Endothelial cell of umbilical vein (primary cell): ENCODE data around the gene G3BP1. TPM values are rescaled to one million over a fixed set of nuclear protein-coding genes. Genes with fewer than 3 reads are reported as not detected.

Experiments
- BruUV-seq: library from RNA; stranded (reverse); fragments of 400-500 nt; replicated peaks from 2 replicates; lab custom pipeline; 2021; lab: Mats Ljungman, UMichigan
- CTCF ChIA-PET: fragments of 300-600, 350-600 bp; sonication (Branson Sonifier 250); formaldehyde crosslinking; loops from one replicate; lab custom pipeline; 2021; ENCODE audit warnings: antibody characterized with exemption, inconsistent platforms; lab: Charles Lee
- POLR2A ChIA-PET: fragments of 300-600, 350-600 bp; sonication (Branson Sonifier 250); formaldehyde crosslinking; loops from one replicate; lab custom pipeline; 2021; ENCODE audit warnings: antibody characterized with exemption, inconsistent platforms; lab: Charles Lee
- DNase-seq: peaks from one replicate; pipeline ENCODE4 v3.0.0-alpha.2; 2011; ENCODE audit warnings: low read depth, low spot score
- FAIRE-seq: peaks from 2 replicates; lab custom pipeline; 2011; peaks lifted over from hg19 to GRCh38; lab: Jason Lieb, UNC
- H2AFZ ChIP-seq: 2 replicates; pipeline ENCODE4 v1.6.0; 2012; ENCODE audit warnings: low read depth, low read length, control low read depth, inconsistent platforms
- H3K27ac ChIP-seq: 2 replicates; pipeline ENCODE4 v1.5.1; 2011; ENCODE audit warnings: low read depth, mild to moderate bottlenecking, control low read depth, low read length, moderate library complexity; ENCODE audit not compliant: insufficient read depth
- H3K27me3 ChIP-seq, 2 experiments: 2 replicates each; pipeline versions ENCODE4 v1.6.0 to v1.6.1; 2011; ENCODE audit warnings: low read length in 2 of 2, mixed read lengths in 1 of 2; ENCODE audit not compliant: control insufficient read depth in 2 of 2, insufficient read depth in 2 of 2
- H3K36me3 ChIP-seq, 2 experiments: 2 replicates in 1 of 2; 3 replicates in 1 of 2; pipeline ENCODE4 v1.5.1; 2011; ENCODE audit warnings: low read length in 2 of 2, mild to moderate bottlenecking in 1 of 2, moderate library complexity in 1 of 2; ENCODE audit not compliant: control insufficient read depth in 2 of 2, insufficient read depth in 2 of 2; ENCODE audit errors: extremely low read depth in 1 of 2
- H3K4me1 ChIP-seq: 3 replicates; pipeline ENCODE4 v1.5.1; 2011; ENCODE audit warnings: mild to moderate bottlenecking, low read length; ENCODE audit not compliant: control insufficient read depth, insufficient read depth; ENCODE audit errors: extremely low read depth
- H3K4me2 ChIP-seq: 2 replicates; pipeline ENCODE4 v1.6.1; 2011; ENCODE audit warnings: low read length, control low read depth, mixed read lengths; ENCODE audit not compliant: insufficient read depth
- H3K4me3 ChIP-seq, 3 experiments: fragments of 200-600 bp in 1 of 3; sonication (generic), shearing (Covaris generic) in 1 of 3; replicated peaks in 1 of 3; 2 replicates each; pipeline ENCODE4 v1.5.1; 2011 to 2016; ENCODE audit warnings: control low read depth in 3 of 3, low read length in 3 of 3, mild to moderate bottlenecking in 2 of 3, inconsistent platforms in 1 of 3, low read depth in 1 of 3, moderate library complexity in 1 of 3; ENCODE audit not compliant: insufficient read depth in 1 of 3
- H3K79me2 ChIP-seq: 2 replicates; pipeline ENCODE4 v1.6.0; 2012; ENCODE audit warnings: low read length, inconsistent platforms; ENCODE audit not compliant: control insufficient read depth, insufficient read depth
- H3K9ac ChIP-seq: replicated peaks from 2 replicates; pipeline ENCODE3; 2011; ENCODE audit warnings: low read length, control low read depth; ENCODE audit not compliant: insufficient read depth; ENCODE audit errors: extremely low read depth
- H3K9me1 ChIP-seq: replicated peaks from 3 replicates; pipeline ENCODE4 v1.6.0; 2011; ENCODE audit warnings: mild to moderate bottlenecking, low read length; ENCODE audit not compliant: control insufficient read depth, insufficient read depth; ENCODE audit errors: extremely low read depth
- H3K9me3 ChIP-seq: replicated peaks from 2 replicates; pipeline ENCODE4 v1.5.1; 2012; ENCODE audit warnings: low read length, inconsistent platforms; ENCODE audit not compliant: control insufficient read depth, insufficient read depth
- H4K20me1 ChIP-seq: replicated peaks from 2 replicates; pipeline ENCODE3; 2011; ENCODE audit warnings: mild to moderate bottlenecking, low read length; ENCODE audit not compliant: control insufficient read depth, insufficient read depth; ENCODE audit errors: extremely low read depth
- CTCF ChIP-seq, 2 donors: IDR thresholded peaks; 1 replicate in 1 of 2; 2 replicates in 1 of 2; pipeline ENCODE4 v1.5.1; 2011; ENCODE audit warnings: low read length in 2 of 2, mild to moderate bottlenecking in 2 of 2, moderate library complexity in 2 of 2, control low read depth in 1 of 2, inconsistent platforms in 1 of 2, low read depth in 1 of 2; ENCODE audit not compliant: insufficient read depth in 1 of 2; ENCODE audit errors: extremely low read depth in 1 of 2
- MAX ChIP-seq: IDR thresholded peaks from 2 replicates; pipeline ENCODE4 v1.6.1; 2011; ENCODE audit not compliant: insufficient read depth, insufficient read length
- MYC ChIP-seq: IDR thresholded peaks from one replicate; pipeline ENCODE4 v1.6.1; 2011; ENCODE audit warnings: mild to moderate bottlenecking, low read depth, low read length
- POLR2AphosphoS5 ChIP-seq: IDR thresholded peaks from 2 replicates; pipeline ENCODE4 v1.6.1; 2012; ENCODE audit warnings: low read depth, mild to moderate bottlenecking, control low read depth, low read length, moderate library complexity; ENCODE audit not compliant: insufficient read depth
- dilution Hi-C: fragments of 300-500 bp; cut with MboI; formaldehyde crosslinking; loops from one replicate; pipeline ENCODE4 v1.15.0; 2019; ENCODE audit warnings: low sequenced_read_pairs; ENCODE audit not compliant: extremely low pct_ligation_motif_present
- intact Hi-C: fragments of 100-400 bp; cut with micrococcal nuclease; formaldehyde crosslinking; loops from one replicate; pipeline ENCODE4 v1.10.0; 2022
- polyA plus RNA-seq, 4 experiments: library from polyadenylated mRNA; depleted of rRNA in 3 of 4; stranded (reverse) in 3 of 4; unstranded in 1 of 4; fragments of >200 nt; gene quantifications; 2 replicates each; pipeline versions ENCODE4 v1.2.1 to v1.2.3, GENCODE V29; 2011 to 2012; ENCODE audit warnings: missing spikeins in 1 of 4
- total RNA-seq: library from RNA; stranded (reverse); gene quantifications from 2 replicates; pipeline ENCODE4 v1.2.3, GENCODE V29; 2021

Gene G3BP1
- total and polyA plus RNA-seq, 2 donors (not counting 3 experiments of a cell fraction or from before 2014, with no cell fraction given) = 50.5 to 262 TPM

- Histone ChIP-seq H3K9me1 (no peaks in the 10 kb centered on the region), H2AFZ (peak overlapping the region; percentile 71), H3K27me3 (no peaks in the 10 kb centered on the region), H4K20me1 (peaks cover 12% of the 10 kb centered on the region), H3K79me2 (peaks cover 36% of the 10 kb centered on the region), H3K9ac (peak overlapping the region; percentile 78), H3K27ac (peak overlapping the region; percentile 75), H3K4me3 (peak overlapping the region in 2 of 3 experiments; percentile 21 to 38), H3K9me3 (no peaks in the 10 kb centered on the region), H3K4me1 (peaks cover 27% of the 10 kb centered on the region), H3K36me3 (no peaks in the 10 kb centered on the region), H3K4me2 (peak overlapping the region; percentile 58)
- intact Hi-C loops = loop anchor here (1.0 to 10.0 kb wide), 11 partner anchors 12 to 516 kb away; partner anchors contain the start of genes ATOX1, GM2A and SLC36A1
- FAIRE-seq (peak; percentile 82), DNase-seq (peak; percentile 67)
- POLR2A ChIA-PET = interaction anchor here (0.6 to 2.0 kb wide), 12 partner anchors 9 to 112 kb away, joined by 3 to 12 read pairs (median 4); partner anchors contain the start of gene ATOX1
- TF ChIP-seq MYC (no peak), POLR2AphosphoS5 (no peak), MAX (peak; percentile 16), CTCF (IDR thresholded peaks at IDR 0.05; ENCODE audit: extremely low read depth in 1 of 2, insufficient read depth in 1 of 2, low read depth in 1 of 2, low read length in 2 of 2) (no peak)
- TSS peak; percentile 75 for BruUV-seq
- CTCF ChIA-PET = interaction anchor here (0.6 to 3.0 kb wide), 19 partner anchors 11 to 518 kb away, joined by 3 to 25 read pairs (median 4); partner anchors contain the start of genes ATOX1, GM2A and SLC36A1
- dilution Hi-C loops = no loop called here
Measured at GRCh38 chr5:151770383-151771258, 1.1 kb upstream of the G3BP1 start.
